CD4-positive, alpha-beta memory T cell (primary cell): ENCODE data around the gene ADCY10. TPM values are rescaled to one million over a fixed set of nuclear protein-coding genes. Genes with fewer than 3 reads are reported as not detected.

Experiments used
- CTCF ChIA-PET: fragments of 350-600 bp; sonication (Branson Sonifier 250); formaldehyde crosslinking; loops from one replicate; lab custom pipeline; 2021; ENCODE audit warnings: inconsistent platforms; ENCODE audit not compliant: partially characterized antibody; lab: Charles Lee
- POLR2A ChIA-PET: fragments of 350-600 bp; sonication (Branson Sonifier 250); formaldehyde crosslinking; loops from one replicate; lab custom pipeline; 2021; ENCODE audit not compliant: partially characterized antibody; lab: Charles Lee
- DNase-seq, 5 donors: peaks; one replicate each; pipeline versions ENCODE4 v3.0.0 to v3.0.0-alpha.2; 2020 to 2022; ENCODE audit warnings: mixed read lengths in 1 of 5
- H3K27ac ChIP-seq: one replicate; pipeline ENCODE4 v1.7.0; 2013; ENCODE audit warnings: low read depth, low read length
- H3K27me3 ChIP-seq: 2 replicates; pipeline ENCODE4 v1.7.0; 2013; ENCODE audit warnings: mild to moderate bottlenecking, low read length, moderate library complexity; ENCODE audit not compliant: insufficient read depth
- H3K36me3 ChIP-seq: 2 replicates; pipeline ENCODE4 v1.7.0; 2013; ENCODE audit warnings: mild to moderate bottlenecking, low read length, moderate library complexity; ENCODE audit not compliant: insufficient read depth
- H3K4me1 ChIP-seq: 2 replicates; pipeline ENCODE4 v1.7.0; 2013; ENCODE audit warnings: mild to moderate bottlenecking, low read length, moderate library complexity; ENCODE audit not compliant: insufficient read depth
- H3K4me3 ChIP-seq, 2 donors: one replicate each; pipeline ENCODE4 v1.7.0; 2013; ENCODE audit warnings: low read length in 2 of 2, mild to moderate bottlenecking in 1 of 2
- H3K9me3 ChIP-seq, 2 donors: one replicate each; pipeline ENCODE4 v1.7.0; 2013; ENCODE audit warnings: low read length in 2 of 2, control low read depth in 1 of 2; ENCODE audit not compliant: control insufficient read depth in 1 of 2
- H3K27ac Mint-ChIP-seq, 7 donors: one replicate each; pipeline ENCODE4 v1.8.0; 2020 to 2021; ENCODE audit warnings: mixed read lengths in 7 of 7, mild to moderate bottlenecking in 6 of 7, inconsistent platforms in 3 of 7, moderate library complexity in 3 of 7
- H3K27me3 Mint-ChIP-seq, 2 donors: one replicate each; pipeline ENCODE4 v1.8.0; 2020 to 2021; ENCODE audit warnings: mixed read lengths in 2 of 2
- H3K36me3 Mint-ChIP-seq, 2 donors: one replicate each; pipeline ENCODE4 v1.8.0; 2020 to 2021; ENCODE audit warnings: mixed read lengths in 2 of 2, inconsistent platforms in 1 of 2, mild to moderate bottlenecking in 1 of 2
- H3K4me1 Mint-ChIP-seq, 4 donors: one replicate each; pipeline ENCODE4 v1.8.0; 2020 to 2021; ENCODE audit warnings: mixed read lengths in 4 of 4, mild to moderate bottlenecking in 1 of 4
- H3K4me3 Mint-ChIP-seq, 8 donors: one replicate each; pipeline ENCODE4 v1.8.0; 2020 to 2021; ENCODE audit warnings: mixed read lengths in 8 of 8, mild to moderate bottlenecking in 7 of 8, moderate library complexity in 6 of 8, inconsistent platforms in 3 of 8
- H3K9me3 Mint-ChIP-seq, 8 donors: one replicate each; pipeline ENCODE4 v1.8.0; 2020 to 2021; ENCODE audit warnings: mixed read lengths in 8 of 8, mild to moderate bottlenecking in 5 of 8, inconsistent platforms in 3 of 8, moderate library complexity in 1 of 8
- intact Hi-C: fragments of 100-400 bp; cut with micrococcal nuclease; formaldehyde crosslinking; loops from one replicate; pipeline ENCODE4 v1.15.1; 2023
- polyA plus RNA-seq, 2 donors: library from polyadenylated mRNA; unstranded; fragments of 300-500 nt; fragmentation: Illumina TruSeq; gene quantifications; one replicate each; pipeline ENCODE4 v1.2.3, GENCODE V29; 2021
- total RNA-seq, 2 experiments: library from RNA; stranded (reverse); gene quantifications; one replicate each; pipeline ENCODE4 v1.2.3, GENCODE V29; 2021

Gene ADCY10
- total and polyA plus RNA-seq, 4 experiments from 2014 or later = 0.61 to 0.96 TPM; not detected in 2

DNA sequence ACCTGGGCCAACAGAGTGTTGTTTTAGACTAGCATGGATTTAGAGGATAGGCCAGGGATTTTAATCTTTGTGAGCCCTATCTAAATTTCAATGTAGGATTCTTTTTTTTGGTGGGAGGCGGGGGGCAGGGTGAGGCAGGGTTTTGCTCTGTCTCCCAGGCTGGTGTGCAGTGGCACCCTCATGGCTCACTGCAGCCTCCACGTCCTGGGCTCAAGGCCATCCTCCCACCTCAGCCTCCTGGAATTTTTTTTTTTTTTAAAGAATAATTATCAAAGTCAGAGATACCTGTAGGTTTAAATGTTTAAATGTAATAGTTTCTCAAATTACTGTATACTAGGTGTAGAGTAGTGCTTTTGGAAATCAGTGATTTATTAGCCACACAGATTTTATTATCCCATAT is 26.3 kb upstream of the ADCY10 start:
- no peak overlapping the region for H3K27ac Mint-ChIP-seq
- Histone ChIP-seq H3K36me3 (no peaks in the 10 kb centered on the region), H3K27me3 (no peaks in the 10 kb centered on the region), H3K4me1 (peaks cover 10% of the 10 kb centered on the region), H3K9me3 (no peaks in the 10 kb centered on the region), H3K27ac (no peak overlapping the region), H3K4me3 (no peak overlapping the region)
- H3K9me3 Mint-ChIP-seq = peaks cover 0 to 7% (median 0%) of the 10 kb centered on the region in 8 donors
- peaks cover 21 to 52% (median 36%) of the 10 kb centered on the region in 4 donors for H3K4me1 Mint-ChIP-seq
- POLR2A ChIA-PET = no interaction called here
- no peak overlapping the region for H3K4me3 Mint-ChIP-seq
- peak in 1 of 5 donors; percentile 27 for DNase-seq
- intact Hi-C loops = loop anchor here (10.0 kb wide), 1 partner anchor 75 kb away; no protein-coding TSS in a partner anchor
- peaks cover 19 to 23% of the 10 kb centered on the region in 2 donors for H3K36me3 Mint-ChIP-seq
- CTCF ChIA-PET = no interaction called here
- H3K27me3 Mint-ChIP-seq = no peaks in the 10 kb centered on the region

DNA sequence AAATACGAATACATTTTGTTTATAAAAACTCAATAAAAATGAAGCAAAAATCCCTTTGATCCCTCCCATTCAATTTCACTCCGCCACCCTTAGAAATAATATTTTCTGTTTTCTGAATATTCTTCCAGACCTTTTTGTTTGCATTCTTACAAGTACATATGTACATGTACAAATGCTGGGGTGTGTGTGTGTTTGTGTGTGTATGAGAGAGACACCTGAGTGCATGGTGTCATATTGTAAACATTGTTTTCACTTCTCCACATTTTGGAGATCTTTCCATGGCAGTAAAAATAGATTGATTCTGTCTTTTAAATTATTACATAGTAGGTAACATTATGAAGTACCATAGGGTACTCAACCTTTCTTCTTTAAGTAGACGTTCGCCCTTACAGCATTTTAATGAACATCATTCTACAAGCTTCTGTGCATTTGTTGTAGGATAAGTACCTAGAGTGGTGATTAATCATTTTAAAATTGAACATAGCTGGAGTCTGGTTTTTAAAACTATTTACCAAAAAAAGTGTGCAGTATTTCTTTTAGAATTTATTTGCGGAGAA is 24.2 kb upstream of the ADCY10 start:
- Mint-ChIP-seq H3K27ac (peak overlapping the region; percentile 68 to 98 (median 87)), H3K4me1 (peaks cover 29 to 60% (median 42%) of the 10 kb centered on the region in 4 donors)

DNA sequence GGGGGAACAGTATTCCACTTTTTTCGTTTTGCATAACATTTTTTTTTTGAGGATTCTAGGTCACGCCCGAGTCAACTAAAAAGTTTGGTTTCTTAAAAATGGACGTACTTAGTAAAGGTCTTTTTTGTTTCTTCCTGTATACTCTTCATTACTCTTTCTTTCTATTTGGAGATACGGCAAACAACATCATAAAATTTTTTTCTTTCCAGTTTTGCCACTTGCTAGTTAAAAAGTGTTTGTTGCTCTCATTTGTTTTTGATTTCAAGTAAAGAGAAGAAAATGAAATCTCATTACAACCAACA is 23.7 kb upstream of the ADCY10 start:
- H3K27ac Mint-ChIP-seq = peak overlapping the region; percentile 93 to 98 (median 96)
- no peaks in the 10 kb centered on the region for H3K27me3 ChIP-seq
- H3K27me3 Mint-ChIP-seq = no peaks in the 10 kb centered on the region
- H3K4me3 Mint-ChIP-seq = peak overlapping the region; percentile 90 to 99 (median 93)
- H3K9me3 Mint-ChIP-seq = peaks cover 0 to 1% (median 0%) of the 10 kb centered on the region in 8 donors
- H3K27ac ChIP-seq = peak overlapping the region; percentile 85
- ChIA-PET POLR2A (interaction anchor here (0.8 to 2.2 kb wide), 4 partner anchors 8 to 64 kb away, joined by 3 to 8 read pairs (median 4); no protein-coding TSS in a partner anchor), CTCF (interaction anchor here (1.3 kb wide), 1 partner anchor 11 kb away, joined by 3 read pairs; no protein-coding TSS in a partner anchor)
- H3K36me3 Mint-ChIP-seq = peaks cover 0 to 21% of the 10 kb centered on the region in 2 donors
- H3K4me1 Mint-ChIP-seq = peaks cover 31 to 63% (median 46%) of the 10 kb centered on the region in 4 donors
- no peak for DNase-seq
- peaks cover 28% of the 10 kb centered on the region for H3K4me1 ChIP-seq
- no peaks in the 10 kb centered on the region for H3K9me3 ChIP-seq
- peak overlapping the region; percentile 69 to 90 for H3K4me3 ChIP-seq
- no peaks in the 10 kb centered on the region for H3K36me3 ChIP-seq
- intact Hi-C loops = loop anchor here (2.0 to 5.0 kb wide), 7 partner anchors 135 to 1857 kb away; partner anchors contain the start of genes ATP1B1, CREG1, METTL18 and RCSD1

More for the DNA sequence above, 24.2 kb upstream of the ADCY10 start:
- peaks cover 0 to 1% (median 0%) of the 10 kb centered on the region in 8 donors for H3K9me3 Mint-ChIP-seq
- Histone ChIP-seq H3K9me3 (no peaks in the 10 kb centered on the region), H3K27ac (peak overlapping the region; percentile 85), H3K27me3 (no peaks in the 10 kb centered on the region), H3K4me3 (no peak overlapping the region), H3K36me3 (no peaks in the 10 kb centered on the region), H3K4me1 (peaks cover 28% of the 10 kb centered on the region)
- ChIA-PET CTCF (interaction anchor here (1.3 kb wide), 1 partner anchor 10 kb away, joined by 3 read pairs; no protein-coding TSS in a partner anchor), POLR2A (interaction anchor here (0.8 kb wide), 1 partner anchor 31 kb away, joined by 3 read pairs; no protein-coding TSS in a partner anchor)
- no peak for DNase-seq
- peak overlapping the region; percentile 76 to 99 (median 93) for H3K4me3 Mint-ChIP-seq
- intact Hi-C loops = loop anchor here (5.0 kb wide), 5 partner anchors 144 to 1169 kb away; partner anchors contain the start of genes ATP1B1, CREG1, RCSD1 and TADA1
- H3K27me3 Mint-ChIP-seq = no peaks in the 10 kb centered on the region
- peaks cover 1 to 21% of the 10 kb centered on the region in 2 donors for H3K36me3 Mint-ChIP-seq

DNA sequence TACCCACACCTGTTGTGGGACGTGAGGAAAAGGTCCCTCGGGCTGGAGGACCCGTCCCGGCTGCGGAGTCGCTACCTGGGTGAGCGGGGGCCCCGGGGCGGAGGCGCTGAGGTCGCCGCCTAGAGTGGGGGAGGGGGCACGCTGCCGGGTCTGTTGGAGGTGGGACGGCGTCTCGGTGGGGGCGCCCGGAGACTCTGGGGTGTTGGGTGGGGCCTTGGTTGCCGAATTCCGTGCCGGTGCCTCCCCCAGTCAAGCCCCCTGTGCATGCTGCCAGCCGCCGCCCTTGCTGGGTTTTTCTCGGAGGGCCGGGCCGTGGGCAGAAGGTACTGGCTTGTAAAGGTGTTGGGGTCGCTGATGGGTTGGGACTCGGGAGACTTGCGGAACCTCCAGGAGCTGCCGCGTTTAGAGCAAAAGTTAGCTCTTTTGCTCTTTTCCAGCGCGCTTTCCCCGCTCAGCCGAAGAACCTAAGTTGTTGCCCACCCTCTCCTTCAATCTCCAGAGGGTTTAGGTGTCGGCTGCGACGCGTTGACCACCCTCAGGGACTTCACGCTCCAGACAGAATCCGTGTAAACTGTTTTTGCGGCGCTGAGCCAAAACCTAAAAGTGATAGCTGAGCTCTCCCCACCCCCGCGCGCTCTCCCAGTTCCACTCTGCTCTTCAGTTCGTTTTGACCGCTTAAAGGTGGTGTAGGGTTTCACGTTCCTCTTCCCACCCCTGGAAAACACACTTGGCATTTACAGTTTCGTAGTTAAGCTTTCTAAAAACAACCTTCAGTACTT is 23.2 kb upstream of the ADCY10 start, which contains the start of gene MPC2:
MPC2 (minus strand) TSS at position 143 of the 779 bp plus-strand sequence. CDS start 1,231 bp downstream, outside the sequence.
- POLR2A ChIA-PET = interaction anchor here (0.8 to 2.3 kb wide), 18 partner anchors 8 to 1957 kb away, joined by 3 to 13 read pairs (median 4); partner anchors contain the start of genes GPA33, POU2F1, SCYL3 and TADA1
- no peaks in the 10 kb centered on the region for H3K36me3 ChIP-seq
- peak within 1 kb of the TSS; percentile 85 for H3K27ac ChIP-seq
- DNase-seq = peak; percentile 44 to 76 (median 64)
- Mint-ChIP-seq H3K4me3 (peak within 1 kb of the TSS; percentile 90 to 99 (median 94)), H3K36me3 (peaks cover 0 to 21% of the 10 kb centered on the region in 2 donors), H3K27me3 (no peaks in the 10 kb centered on the region), H3K4me1 (peaks cover 31 to 65% (median 48%) of the 10 kb centered on the region in 4 donors), H3K9me3 (peaks cover 0 to 1% (median 0%) of the 10 kb centered on the region in 8 donors), H3K27ac (peak within 1 kb of the TSS; percentile 97 to 100 (median 98))
- peaks cover 28% of the 10 kb centered on the region for H3K4me1 ChIP-seq
- H3K9me3 ChIP-seq = no peaks in the 10 kb centered on the region
- no peaks in the 10 kb centered on the region for H3K27me3 ChIP-seq
- CTCF ChIA-PET = interaction anchor here (1.0 to 1.3 kb wide), 2 partner anchors 11 to 133 kb away, joined by 3 to 5 read pairs; no protein-coding TSS in a partner anchor
- intact Hi-C loops = loop anchor here (1.0 to 5.0 kb wide), 13 partner anchors 134 to 1956 kb away; partner anchors contain the start of genes ATP1B1, CREG1, METTL18 and NME7
- H3K4me3 ChIP-seq = peak within 1 kb of the TSS; percentile 69 to 90

DNA sequence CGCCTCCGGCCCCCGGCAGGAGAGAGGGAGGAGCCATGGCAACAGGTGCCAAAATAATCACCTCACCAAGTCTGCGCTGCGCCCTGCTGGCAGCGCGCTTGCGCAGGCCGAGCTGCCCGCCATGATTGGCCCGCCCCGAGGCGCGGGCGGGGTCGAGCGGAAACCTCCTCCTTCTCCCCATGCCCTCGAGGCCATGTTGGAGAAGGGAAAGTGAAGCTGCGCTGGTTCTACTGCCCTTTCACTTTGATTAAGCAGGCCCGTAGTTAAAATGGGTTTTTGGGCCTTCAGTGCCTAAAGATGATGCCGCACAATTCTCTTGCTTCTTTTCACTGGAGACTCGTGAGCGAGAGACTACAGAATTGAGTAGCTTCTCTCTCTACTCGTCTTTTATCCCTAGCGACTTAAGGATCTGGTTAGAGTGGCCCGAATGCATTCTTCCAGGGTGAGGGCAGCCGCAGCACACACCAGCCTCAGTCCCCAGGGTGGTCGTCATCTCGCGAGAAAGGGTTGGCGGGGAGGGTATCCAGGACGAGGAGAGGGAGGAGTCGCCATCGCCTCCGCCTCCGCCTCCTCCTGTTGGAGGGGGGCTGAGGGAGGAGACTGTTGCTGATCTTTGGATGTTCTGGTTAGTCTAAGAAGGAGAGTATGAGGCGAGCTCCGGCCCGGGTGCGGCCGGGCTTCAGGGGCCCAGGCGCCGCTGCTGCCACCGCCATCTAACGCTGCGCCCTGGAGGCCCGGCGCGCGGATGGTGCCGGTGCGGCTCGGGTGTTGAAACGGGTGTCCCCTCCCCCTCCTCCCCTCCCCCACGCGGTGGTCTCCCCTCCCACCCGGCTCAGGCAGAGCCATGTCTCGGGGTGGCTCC is 22.4 kb upstream of the ADCY10 start, which contains the start of gene DCAF6:
DCAF6 (plus strand) TSS at position 616 of the 862 bp plus-strand sequence; CDS start at position 845, 229 bp downstream.
- Histone ChIP-seq H3K4me3 (peak within 1 kb of the TSS; percentile 69 to 90), H3K27ac (peak within 1 kb of the TSS; percentile 85), H3K4me1 (peaks cover 28% of the 10 kb centered on the region), H3K27me3 (no peaks in the 10 kb centered on the region), H3K36me3 (no peaks in the 10 kb centered on the region), H3K9me3 (no peaks in the 10 kb centered on the region)
- CTCF ChIA-PET = interaction anchor here (0.7 to 3.1 kb wide), 7 partner anchors 12 to 1432 kb away, joined by 3 to 14 read pairs (median 3); partner anchors contain the start of genes BLZF1 and NME7
- H3K27ac Mint-ChIP-seq = peak within 1 kb of the TSS; percentile 97 to 100 (median 98)
- peaks cover 0 to 18% of the 10 kb centered on the region in 2 donors for H3K36me3 Mint-ChIP-seq
- peaks cover 0 to 1% (median 0%) of the 10 kb centered on the region in 8 donors for H3K9me3 Mint-ChIP-seq
- intact Hi-C loops = loop anchor here (1.0 to 5.0 kb wide), 13 partner anchors 133 to 1957 kb away; partner anchors contain the start of genes ATP1B1, CREG1, METTL18 and NME7
- H3K27me3 Mint-ChIP-seq = no peaks in the 10 kb centered on the region
- DNase-seq = peak; percentile 98 to 99 (median 99)
- H3K4me3 Mint-ChIP-seq = peak within 1 kb of the TSS; percentile 90 to 99 (median 94)
- H3K4me1 Mint-ChIP-seq = peaks cover 29 to 58% (median 43%) of the 10 kb centered on the region in 4 donors
- POLR2A ChIA-PET = interaction anchor here (0.6 to 2.3 kb wide), 37 partner anchors 9 to 1958 kb away, joined by 3 to 13 read pairs (median 4); partner anchors contain the start of genes ADCY10, BLZF1, CREG1 and GPA33
